NT2/D1 (cell line): ENCODE data around the gene BCL6B.

Experiments
- YY1 ChIP-seq: IDR thresholded peaks from 2 replicates; pipeline ENCODE4 v1.6.1; 2011; ENCODE audit not compliant: insufficient read length, insufficient read depth
- ZNF274 ChIP-seq: IDR thresholded peaks from 2 replicates; pipeline ENCODE4 v1.6.1; 2011; ENCODE audit warnings: mild to moderate bottlenecking, low read depth, low read length

DNA sequence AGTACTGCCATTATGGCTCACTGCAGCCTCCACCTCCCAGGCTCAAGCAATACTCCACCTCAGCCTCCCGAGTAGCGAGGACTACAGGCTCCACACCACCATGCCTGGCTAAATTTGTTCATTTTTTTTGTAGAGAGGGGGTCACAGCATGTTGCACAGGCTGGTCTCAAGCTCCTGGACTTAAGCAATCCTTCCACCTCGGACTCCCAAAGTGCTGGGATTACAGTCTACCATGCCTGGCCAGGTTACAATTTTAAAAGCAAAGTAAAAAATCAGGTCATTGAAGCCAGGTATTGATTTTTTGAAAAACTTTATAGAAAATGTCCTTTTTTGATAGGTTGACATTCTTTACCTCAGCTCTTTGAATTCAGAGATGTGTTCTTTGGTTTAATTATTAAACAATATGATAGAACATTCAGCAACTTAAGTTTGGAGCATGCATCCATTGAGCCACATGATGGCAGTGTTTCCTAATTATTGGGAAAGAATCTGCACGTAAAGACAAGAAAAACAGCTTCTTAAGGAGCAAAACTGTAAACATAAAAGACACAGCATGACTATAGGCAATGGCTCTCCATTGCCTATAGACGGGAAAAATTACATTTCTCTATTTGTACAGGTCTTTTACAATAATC is 22.8 kb downstream of the BCL6B start:
- TF ChIP-seq ZNF274 (no peak), YY1 (no peak)
